ENCODE data around the gene WNT6.

WNT6 gene

DNA sequence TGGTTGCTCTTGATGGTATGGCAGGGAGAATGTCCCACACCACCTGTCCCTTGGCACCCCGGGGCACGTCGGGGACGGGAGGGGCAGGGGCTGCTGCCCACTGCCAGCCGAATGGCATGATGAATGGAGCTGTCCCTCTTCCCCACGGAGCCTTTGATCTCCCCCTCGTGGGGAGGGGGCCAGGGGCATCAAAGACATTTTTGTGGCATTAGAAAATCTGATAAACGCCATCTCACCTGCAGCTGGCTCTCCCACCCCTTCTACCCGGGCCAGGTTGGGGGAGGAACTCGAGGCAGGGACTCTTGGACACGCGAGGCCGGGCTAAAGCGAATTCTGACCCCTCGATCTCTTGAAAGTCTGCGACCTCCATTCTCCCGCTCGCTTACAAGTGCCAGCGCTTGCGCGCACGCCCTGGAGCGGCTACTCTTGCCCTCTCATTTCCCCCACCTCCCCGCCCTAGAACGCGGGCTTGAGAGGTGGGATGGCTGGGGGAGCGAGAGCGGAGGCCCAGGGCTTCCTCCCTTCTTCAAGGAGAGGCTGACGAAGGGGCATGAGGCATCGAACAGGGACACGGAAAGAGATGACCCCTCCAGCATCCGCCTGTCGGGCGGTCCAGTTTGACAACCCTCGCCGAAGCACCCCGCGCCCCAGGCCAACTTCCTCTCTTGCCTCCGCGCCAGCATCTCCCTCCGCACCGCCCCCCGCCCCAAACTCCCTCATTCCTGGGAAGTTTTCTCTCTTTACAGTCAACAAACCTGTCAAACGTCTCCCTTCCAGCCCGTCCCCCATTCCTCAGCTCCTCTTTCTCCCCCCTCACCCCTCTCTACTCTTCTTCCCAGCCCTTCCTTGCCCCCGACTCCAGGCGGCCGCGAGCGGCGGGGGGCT, 692 bp upstream of the WNT6 start:
- DNase-seq = no peak

DNA sequence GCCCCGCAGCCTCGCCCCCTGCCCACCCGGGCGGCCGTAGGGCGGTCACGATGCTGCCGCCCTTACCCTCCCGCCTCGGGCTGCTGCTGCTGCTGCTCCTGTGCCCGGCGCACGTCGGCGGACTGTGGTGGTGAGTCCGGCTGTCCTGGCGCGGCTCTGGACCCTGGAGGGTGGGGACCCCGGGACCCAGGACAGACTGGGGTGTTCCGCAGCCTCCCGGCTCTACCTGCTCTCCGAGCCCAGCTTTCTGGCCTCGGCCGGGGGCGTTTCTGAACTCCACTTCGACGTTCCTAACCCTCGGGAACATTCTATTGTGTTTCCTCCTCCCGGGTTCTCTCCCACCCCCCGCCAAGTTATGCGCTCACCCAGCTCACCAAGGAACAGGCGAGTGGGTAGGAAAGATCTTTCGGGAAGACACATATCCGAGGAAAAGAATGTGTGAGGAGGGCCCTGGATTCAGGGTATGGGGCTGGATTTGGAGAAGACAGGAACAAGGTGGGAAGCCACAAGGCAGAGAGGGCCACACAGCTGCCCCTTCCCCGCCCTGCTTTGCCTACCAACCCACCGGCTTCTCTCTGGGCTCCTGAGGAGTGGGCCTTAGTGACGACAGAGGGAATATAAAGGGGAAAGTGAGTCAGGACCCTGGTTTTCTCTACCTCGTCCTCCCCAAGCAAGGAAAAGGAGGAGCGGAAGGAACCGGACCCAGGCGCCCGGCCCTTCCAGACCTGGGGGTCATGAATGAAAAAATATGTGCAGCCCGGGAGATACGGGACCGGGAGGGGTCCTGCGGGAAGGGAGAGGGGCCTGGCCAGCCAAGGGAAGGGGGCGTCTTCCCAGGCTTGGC, 605 bp downstream of the WNT6 start:
- no peak for DNase-seq

DNA sequence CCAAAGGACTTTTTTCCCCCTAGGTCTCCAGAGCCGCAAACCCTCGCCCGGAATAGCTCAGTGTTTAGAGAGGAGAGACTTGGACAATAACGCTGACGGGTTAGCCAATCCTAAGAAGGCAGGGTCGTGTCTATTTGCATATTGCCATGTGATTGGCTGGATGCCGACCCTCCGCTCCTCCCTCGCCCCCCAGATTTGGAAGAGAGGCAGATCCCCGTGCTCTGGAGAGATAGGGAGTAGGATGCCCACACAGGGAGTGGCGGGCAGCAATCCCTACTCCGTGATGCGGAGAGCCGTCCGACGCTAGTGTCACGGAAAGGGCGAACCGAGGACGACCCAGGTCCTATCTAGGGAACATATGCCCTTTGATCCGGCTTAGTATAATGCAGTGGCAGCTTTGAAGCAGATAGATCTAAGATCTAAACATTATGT, 1.4 kb downstream of the WNT6 start:
- DNase-seq = peak; percentile 86 to 88

DNA sequence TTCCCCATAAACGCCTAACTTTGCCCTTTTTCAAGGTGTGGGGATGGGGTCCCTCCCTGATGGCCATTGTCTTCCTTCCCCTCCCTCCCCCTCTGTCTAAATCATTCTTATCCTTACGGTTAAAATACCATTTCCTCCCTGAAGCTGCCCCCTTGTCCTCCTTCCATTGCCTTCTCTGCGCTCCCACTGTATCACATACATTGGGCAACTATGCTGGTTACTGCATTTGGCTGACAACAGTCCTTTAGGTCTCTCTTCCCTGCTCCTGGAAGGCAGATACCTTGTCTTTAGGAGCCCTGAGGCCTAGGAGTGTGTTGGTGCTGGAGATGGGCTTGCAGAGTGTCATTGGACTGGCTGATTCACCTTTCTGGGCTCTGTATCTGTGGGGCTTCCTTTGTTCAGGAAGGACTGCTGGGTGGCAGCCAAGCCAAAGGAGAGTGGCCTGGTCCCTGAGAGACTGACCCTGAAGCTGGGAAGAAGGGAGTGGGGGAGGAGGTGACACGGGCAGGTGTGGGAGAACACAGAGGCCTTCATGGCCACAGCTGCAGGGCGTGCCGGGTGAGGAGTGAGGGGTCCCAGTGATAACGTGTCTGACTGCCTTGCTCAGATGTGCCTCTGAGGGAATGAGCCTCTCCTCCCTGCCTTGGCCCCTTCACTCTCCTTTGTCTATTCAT, 2.2 kb downstream of the WNT6 start:
- no peak for DNase-seq

DNA sequence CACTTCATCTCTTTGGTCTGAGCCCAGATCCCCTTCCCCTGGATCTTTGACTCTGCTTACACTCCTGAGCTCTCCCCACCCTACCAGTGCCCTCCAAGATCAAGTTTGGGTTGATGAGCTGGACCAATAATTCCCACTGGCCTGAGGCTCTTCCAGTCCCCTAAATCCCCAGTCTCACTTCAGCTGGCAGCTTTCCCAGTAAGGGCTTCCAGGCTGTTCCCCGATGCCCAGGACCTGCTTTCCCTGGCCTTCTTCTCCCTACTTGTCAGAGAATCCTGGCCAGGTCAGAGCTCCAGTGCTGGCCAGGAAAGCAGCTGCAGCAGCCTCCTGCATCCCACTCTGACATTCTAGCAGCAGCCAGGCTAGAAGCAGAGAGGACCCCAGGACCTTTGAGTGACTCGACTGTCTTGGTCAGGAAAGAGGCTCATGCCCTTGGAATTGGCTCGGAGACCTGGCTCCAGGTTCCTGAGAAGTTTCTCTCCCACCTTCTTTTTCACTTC, 3.5 kb downstream of the WNT6 start:
- DNase-seq = no peak

DNA sequence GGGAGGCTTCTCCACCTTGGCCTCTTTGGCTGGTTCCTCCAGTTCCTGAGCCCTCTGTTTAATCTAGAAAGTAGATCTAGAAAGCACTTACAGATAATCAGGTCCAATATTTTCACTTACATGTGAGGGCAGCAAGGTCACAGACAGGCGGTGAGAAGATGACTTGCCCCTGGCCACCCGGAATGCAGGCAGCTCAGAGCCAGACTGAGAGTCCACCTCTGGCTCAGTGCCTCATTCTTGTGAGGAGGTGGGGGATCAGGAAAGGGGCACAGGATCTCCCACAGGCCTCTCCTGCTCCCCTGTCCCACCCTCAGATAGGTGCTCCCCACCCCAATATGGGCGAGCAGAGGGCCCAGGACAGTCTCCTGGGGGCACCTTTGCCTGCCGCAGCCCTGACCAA, 5.8 kb downstream of the WNT6 start:
- DNase-seq = no peak

DNA sequence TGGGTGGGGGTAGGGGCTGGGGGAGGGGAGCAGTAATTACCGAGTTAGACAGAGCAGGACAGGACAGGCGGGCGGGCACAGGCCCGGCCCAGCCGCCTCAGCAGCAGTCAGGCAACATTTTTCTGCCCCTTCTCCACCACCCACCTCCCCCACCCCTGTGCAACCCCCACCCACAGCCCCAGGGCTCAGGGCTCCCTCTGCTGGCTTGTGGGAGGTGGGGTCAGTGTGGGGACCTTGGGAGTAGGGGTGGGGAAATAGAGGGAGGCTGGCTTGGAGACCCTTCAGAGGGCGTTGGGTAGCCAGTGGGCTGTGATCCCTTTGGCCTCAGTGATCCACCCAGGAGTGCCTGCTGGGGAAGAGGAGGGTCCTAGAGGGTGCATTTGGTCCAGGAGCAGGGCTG, 6.4 kb downstream of the WNT6 start:
- no peak for DNase-seq

DNA sequence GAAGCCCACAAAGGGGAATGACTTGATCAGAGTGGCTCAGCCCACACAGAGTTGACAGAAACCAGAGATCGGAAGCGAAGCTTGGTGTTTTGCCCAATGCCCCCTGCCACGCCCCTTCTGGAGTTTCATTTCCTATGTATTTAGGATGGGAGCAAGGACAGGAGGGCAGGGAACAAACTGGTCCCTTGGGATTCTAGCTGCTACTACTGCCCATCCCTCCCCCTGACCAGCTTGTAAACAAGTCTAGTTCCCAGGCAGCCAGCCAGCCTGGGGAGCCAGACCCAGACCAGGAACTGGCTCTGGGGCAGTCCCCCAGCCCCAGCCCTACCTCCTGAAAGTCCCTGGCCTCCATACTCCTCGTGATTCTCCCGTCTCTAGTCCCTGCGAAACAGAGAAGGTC, 8.3 kb downstream of the WNT6 start:
- no peak for DNase-seq

DNA sequence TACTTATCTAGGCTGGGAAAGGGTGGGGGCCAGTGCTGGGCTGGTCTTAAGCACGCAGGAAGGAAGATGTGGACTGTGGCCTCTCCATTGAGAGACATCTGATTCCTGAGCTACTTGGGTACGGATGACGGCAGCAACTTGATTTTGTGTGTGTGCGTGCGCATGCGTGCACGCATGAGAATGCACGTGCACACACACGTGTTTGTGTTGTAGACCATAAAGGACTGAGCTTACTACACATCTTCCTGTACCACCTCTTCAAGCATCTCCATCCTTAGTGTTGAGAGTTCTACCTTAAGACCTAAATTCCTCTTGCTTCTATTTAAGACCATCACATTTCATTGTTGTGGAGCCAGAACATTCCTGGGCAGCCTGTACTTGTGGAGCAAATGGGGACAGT, 9.5 kb downstream of the WNT6 start:
- no peak for DNase-seq

DNA sequence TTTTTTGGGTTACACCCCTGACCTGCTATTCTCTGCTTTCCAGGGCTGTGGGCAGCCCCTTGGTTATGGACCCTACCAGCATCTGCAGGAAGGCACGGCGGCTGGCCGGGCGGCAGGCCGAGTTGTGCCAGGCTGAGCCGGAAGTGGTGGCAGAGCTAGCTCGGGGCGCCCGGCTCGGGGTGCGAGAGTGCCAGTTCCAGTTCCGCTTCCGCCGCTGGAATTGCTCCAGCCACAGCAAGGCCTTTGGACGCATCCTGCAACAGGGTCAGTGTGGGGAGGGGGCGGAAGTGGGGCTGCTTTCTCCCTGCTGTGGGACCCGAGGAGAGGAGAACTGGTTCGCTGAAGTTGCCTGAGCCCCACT, 11.4 kb downstream of the WNT6 start:
- DNase-seq = peak in 1 of 2 experiments; percentile 58

DNA sequence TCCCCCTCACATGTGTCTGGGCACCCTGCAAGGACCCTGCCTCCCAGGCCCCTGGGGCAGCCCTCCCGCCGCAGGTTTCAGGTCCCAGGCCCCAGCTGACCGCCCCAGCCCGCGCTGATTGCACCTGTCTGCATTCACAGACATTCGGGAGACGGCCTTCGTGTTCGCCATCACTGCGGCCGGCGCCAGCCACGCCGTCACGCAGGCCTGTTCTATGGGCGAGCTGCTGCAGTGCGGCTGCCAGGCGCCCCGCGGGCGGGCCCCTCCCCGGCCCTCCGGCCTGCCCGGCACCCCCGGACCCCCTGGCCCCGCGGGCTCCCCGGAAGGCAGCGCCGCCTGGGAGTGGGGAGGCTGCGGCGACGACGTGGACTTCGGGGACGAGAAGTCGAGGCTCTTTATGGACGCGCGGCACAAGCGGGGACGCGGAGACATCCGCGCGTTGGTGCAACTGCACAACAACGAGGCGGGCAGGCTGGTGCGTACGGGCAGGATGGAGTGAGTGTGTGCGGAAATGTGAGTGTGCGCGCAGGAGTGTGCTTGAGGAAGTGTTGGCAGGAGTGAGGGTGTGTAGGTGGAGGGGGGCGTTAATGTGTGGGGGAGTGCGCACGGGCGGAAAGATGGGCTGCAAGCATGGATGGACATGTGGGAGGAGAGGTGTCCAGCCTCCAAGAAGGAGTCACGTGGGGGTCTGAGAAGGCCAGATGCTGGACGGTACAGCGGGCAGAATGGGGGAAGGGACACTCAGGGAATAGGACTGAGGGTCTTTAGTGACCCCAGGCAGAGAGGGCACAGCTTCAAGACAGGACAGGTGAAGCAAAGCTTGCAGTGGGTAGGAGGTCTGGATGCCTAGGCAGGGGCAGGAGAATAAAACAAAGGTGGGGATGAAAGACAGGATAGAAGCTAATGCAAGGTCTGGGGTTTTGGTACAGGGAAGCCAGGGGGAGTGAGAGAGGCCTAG, 12.0 kb downstream of the WNT6 start:
- DNase-seq = no peak

DNA sequence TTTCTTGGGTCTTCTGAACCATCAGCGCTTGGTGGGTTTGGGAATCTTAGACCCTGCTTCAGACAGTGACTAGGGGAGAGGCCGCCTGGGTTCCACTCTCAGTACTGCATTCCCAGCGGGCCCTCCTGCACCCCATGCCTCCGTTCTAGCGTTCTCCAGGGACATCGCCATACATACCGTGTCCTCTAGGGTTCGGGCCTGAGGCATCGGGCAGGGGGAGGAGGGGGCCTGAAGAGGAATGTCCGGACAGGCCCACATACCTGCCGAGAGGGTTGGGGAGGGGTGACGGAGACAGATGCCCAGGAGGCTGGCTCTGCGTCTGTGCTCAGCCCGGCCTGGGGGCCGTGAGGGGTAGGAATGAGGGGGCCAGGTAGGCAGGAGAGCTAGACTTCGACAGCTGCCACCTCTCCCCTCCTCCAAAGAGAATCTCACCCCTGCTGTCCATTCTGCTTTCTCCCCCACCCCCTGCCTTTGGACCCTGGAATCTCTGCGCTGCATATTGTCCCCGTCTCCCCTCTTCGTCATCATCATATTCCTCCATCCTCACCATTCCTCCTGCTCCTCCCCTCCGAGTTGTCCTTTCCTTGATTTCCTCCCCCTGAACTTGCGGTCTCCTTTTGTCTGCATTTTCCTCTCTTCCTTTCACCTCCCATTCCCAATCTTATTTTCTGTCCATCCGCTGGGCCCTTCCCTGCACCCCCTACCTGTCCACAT, 13.2 kb downstream of the WNT6 start:
- no peak for DNase-seq

DNA sequence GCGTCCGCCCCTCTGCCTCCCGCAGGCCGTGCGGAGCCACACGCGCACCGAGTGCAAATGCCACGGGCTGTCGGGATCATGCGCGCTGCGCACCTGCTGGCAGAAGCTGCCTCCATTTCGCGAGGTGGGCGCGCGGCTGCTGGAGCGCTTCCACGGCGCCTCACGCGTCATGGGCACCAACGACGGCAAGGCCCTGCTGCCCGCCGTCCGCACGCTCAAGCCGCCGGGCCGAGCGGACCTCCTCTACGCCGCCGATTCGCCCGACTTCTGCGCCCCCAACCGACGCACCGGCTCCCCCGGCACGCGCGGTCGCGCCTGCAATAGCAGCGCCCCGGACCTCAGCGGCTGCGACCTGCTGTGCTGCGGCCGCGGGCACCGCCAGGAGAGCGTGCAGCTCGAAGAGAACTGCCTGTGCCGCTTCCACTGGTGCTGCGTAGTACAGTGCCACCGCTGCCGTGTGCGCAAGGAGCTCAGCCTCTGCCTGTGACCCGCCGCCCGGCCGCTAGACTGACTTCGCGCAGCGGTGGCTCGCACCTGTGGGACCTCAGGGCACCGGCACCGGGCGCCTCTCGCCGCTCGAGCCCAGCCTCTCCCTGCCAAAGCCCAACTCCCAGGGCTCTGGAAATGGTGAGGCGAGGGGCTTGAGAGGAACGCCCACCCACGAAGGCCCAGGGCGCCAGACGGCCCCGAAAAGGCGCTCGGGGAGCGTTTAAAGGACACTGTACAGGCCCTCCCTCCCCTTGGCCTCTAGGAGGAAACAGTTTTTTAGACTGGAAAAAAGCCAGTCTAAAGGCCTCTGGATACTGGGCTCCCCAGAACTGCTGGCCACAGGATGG, 14.0 kb downstream of the WNT6 start:
- no peak for DNase-seq

DNA sequence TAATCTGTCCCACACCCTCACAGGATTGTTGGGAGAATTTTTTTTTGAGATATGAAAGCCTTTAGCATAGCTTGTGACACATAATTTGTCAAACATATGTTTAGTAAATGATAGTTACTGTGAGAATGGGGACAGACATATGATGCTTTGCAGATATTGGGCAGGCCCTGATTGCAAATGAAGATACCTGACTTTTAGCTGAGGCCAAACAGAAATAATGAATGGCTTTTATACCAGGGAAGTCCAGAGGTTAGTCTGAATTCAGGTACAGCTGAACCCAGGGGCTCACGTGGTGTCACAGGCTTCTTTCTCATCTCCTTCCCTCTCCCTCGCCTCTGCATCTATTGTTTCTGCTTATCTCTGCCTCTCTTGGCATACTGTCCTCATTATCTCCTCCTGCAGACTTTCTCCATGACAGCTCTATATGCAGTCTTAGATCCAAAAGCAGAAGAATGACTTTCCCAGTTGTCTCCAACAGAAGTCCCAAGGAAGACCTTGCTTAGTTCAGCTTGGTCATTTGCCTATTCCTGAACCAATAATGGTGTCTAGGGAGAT, 16.2 kb downstream of the WNT6 start:
- no peak for DNase-seq

DNA sequence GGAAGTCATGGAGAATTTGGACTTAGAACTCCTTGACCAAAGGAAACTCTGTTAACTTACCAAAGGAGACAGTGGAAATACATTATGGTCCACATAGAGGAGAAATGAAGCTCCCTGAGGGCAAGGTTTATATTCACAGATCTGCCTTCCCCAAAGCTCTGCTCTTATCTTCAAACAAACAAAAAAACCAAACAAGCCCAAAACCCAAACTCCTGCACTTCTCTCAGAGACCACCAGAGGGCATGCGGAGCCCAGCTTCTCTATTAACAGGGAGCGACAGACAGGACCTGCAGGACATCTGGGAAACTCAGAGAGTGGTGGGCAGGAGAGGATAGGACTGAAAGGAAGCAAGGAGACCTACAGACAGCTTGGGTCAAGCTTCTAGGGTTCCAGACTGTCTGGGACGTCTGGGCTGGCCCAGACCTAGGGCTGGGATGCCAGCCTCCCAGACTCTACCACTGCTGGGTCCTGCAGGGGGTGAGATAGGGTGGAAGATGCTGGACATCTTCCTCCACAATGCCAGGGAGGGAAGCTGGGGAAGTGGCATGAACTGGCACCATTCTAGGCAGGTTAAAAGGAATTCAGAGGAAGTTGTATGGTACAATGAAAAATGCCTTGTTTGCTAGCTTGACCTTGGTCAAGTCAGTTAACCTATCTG, 17.1 kb downstream of the WNT6 start:
- peak; percentile 66 to 80 for DNase-seq

DNA sequence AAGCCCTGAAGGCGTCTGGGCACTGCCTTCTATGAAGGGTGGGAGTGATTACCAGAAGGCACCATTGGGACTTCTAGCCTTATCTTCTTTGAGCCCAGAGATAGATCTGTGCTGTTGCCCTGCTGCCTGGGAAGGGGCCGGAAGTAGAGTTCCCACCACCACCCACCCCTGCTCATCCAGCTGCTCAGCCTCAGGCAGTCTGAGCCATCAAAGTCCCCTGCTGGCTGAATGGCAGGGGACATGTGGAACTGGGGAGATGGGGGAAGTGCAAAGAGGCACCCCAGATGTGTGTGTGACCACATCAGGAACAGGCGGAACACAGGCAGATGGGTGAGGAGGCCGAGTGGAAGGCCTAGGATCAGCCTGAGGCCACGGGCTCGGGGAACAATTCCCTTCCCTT, 17.7 kb downstream of the WNT6 start:
- no peak for DNase-seq

DNA sequence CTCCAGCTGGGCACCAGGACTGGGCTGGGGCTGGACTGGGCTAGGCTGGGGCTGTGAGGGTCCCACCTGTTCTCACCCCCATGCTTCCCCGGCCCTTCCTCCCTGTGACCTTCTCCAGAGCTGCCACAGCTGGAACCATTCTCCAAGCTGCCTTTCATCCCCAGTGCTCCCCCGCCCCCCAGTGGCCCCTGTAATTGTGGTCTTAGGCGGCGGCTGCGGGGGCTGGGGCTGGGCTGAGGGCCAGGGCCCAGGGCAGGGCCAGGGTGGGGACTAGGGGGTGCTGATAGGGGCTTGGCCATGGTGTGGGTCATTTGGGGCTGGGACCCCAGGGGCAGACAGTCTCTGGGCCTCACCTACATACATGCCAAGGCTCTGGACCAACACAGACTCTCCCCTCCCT, 18.3 kb downstream of the WNT6 start:
- DNase-seq = no peak

DNA sequence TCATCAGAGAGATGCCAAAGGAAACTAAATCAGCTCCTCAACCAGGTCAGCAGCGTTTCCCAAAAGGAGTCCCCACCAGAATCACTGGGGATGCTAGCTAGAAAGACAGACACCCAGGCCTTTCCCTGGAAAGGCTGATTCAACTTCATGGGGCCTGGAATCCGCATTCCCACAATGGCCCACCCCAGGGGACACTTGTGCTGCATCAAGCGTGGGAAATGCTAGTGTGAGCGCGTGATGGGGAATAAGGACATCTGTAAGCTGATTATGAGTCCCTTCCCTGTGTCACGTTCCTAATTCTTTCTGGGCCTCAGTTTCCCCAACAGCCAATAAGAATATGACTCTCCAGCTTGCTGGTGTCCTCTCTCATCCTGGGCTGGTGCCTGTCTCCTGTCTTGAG, 18.9 kb downstream of the WNT6 start:
- DNase-seq = no peak

DNA sequence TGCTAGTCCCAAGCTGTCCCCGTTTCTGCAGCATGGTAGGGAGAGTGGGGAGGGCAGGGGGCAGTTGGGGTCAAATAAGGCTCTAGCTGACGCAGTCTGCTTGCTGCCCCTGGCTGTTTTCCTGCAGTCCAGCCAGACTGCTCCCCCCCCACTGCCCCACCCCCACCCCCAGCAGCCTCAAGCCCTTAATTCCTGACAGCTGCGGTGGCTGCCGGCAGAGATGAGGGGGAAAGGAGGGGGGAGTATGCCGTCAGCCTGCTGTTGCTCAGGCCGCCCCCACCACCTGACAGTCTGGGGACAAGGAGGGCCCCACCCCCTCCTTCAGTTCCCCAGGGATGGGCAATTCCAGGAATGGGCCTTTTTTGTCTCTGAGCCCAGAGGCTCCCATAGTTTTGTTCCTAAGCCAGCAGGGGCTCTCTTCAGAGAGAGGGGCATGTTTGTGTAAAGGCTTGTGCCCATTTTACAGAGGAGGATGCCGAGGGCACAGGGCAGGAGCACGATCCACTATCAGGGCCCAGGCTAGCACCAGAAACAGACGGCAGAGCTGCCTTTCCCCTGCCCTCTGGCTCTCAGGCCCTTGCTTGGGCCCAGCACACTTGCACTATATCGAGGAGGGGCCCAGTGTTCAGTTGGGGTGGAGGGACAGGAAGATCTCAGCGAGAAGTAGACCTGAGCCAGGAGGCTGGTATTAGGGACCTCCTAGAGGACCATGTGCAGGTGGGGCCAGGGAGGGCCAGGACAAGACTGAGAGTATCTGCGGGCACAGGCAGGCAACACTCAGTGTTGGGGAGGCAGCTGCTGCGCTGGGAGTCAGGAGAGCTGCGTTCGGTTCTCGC, 19.5 kb downstream of the WNT6 start:
- peak in 1 of 2 experiments; percentile 51 for DNase-seq
